CD4-positive, alpha-beta T cell treated with Interleukin-12 subunit alpha and Interleukin-12 subunit beta, for 1 hour (primary cell): Measurements from ENCODE around the gene VPS13D.
"Not testable (repeated sequence)": the region's sequence is repeated elsewhere in the genome, so short reads cannot be mapped to it uniquely, and the experiment has no call there.

Experiments used
- DNase-seq: peaks from one replicate; pipeline ENCODE4 v3.0.0-alpha.2; 2020

The VPS13D gene

DNA sequence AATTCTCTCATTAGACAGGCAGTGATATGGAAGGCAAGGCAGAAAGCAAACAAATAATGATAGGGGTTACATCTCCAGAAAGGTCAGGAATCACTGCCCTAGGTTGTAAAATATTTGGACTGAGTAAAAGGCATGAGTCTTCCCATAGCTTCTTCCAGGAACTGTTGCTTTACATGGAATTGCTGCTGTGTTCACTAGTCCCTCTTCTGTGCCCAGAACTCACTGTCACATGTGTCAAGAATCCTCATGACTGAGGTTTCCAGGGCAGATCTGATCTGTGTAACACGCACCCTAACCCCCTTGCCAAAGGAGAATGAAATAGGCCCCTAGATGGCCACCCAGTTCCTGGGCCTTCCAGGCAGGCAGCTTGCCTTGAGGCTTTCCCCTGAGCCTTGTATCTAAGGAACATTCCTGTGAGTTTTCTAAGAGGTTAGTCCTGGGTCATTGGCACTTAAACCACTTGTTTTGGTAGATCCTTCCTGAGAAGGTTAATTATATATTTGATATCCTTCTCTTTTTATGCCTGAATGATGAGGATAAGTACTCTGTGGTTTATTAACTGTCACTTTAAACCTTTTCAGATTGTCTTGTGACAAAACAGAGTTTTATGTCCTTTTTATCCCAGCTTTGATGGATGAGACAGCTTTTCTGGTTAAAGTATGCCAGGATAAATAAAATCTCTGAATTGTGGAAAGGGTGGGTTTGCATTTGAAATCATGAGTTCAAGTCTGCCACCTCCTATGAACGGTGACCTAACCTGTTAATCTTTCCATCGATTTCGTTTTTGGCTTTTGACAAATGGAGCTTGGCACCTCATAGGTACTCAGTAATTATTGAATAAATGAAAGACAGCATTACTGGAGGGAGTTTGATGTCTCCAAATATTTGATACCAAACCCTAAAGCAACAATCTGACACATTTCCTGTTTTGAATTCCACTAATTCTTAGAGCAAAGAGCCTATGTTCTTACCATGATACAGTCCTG lies 224.9 kb downstream of the VPS13D start:
- DNase-seq = no peak

DNA sequence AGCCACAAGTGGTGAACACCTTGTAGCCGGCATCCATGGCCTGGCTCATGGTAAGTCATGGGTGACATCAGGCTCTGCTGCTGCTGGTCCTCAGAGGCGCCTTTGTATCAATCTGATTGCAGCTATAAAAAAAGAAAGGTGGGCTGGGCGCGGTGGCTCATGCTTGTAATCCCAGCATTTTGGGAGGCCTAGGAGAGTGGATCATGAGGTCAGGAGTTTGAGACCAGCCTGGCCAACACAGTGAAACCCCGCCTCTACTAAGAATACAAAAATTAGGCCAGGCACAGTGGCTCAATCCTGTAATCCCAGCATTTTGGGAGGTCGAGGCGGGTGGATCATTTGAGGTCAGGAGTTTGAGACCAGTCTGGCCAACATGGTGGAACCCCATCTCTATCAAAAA lies 226.3 kb downstream of the VPS13D start:
- DNase-seq = not testable (repeated sequence)

DNA sequence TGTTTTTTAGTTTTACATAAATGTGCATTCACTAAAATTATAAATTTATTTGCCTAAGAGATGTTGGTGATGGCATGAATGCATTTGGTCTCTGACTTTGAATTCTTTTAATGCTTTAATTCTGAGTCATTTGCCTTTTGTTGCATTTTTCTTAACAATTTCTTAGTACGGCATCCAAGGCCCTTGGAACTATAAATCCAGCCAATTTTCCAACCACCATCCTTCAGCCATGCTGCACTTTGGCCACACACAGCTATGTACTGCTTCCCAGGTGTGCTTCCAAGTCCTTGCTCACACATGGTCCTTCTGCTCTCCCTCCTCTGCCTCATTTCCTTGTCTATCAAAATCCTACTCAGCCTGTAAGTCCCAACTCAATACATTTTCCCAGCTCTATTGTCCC lies 227.1 kb downstream of the VPS13D start:
- no peak for DNase-seq

DNA sequence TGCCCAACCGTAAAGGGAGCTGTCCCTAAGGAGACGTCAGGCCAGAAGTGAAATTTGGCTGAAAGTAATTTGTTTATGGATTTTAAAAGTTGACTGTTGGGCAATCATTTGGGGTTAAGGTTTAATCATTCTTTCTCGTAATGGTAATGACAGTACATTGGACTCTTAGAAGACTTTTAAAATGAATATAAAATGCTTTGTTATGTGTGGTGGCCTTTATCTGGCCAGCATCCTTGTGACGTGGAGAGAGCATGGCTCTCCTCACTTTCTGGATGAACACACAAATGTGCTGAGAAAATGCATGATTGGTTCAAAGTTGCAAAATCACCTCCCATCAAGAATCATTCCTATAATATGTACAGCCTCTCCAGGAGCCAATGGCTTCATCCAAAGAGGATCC lies 227.9 kb downstream of the VPS13D start:
- no peak for DNase-seq

DNA sequence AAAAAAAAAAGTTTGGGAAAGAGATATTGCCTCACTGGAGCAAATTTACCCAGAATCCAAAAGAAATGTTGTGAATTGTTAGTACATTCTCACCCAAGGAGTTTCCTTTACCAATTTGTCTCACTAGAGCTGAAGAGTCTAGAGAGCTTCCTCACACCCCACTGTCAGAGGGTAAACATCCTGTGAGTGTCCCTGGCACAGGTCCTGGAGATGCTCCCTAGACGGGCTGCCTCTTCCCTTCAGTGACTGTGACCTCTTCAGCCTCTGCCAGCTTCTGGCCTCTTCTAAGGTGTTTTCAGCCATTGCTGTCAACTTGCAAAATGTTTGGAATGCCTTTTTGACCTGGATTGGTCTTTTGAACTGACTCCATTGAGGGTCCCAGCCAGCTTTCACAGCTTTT lies 228.7 kb downstream of the VPS13D start:
- DNase-seq = no peak

DNA sequence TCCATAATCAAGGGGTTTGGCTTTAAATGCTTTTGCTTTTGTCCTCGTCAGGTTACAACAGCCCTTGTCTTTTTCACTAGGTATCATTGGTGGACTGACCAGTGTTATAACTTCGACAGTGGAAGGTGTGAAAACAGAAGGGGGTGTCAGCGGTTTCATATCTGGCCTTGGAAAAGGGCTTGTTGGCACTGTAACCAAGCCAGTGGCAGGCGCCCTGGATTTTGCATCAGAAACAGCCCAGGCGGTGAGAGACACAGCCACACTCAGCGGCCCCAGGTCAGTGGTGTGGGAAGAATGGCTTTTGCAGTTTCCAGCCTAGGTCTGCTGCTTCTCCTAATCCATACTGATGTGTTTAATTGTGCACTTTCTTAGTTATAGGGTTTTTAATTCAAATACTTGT lies 230.3 kb downstream of the VPS13D start:
- no peak for DNase-seq

DNA sequence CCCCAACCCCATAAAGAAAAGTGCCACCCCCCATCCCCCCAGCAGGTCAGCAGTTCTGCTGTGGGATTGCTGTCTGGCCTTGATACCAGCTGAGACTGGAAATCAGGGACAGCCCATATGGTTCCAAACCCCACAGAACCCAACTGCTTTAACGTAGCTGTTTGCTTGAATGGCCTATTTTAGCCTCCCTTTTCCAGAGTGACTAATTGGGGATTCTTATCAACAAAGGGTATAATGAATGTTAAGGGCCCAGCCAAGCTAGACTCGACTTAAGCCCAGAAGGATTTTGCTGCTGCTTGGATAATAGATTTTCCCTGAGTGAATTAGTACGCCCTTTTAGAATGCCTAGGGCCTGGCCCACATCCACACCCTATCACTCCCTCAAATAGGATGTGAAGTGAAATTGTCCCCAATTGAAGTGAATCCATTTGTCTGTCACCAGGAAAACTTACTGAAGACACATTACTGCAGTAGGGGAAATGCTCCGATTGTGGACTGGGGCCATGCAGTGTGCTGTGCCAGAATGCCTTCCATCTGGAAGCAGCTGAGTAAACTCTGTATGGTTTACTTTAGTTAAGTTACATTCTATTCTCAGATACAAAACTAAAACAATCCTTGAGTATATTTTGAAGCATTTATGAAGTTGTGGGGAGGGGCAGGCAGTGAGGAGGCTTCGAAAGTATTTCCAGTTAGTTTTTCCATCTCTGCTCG lies 231.2 kb downstream of the VPS13D start:
- no peak for DNase-seq

DNA sequence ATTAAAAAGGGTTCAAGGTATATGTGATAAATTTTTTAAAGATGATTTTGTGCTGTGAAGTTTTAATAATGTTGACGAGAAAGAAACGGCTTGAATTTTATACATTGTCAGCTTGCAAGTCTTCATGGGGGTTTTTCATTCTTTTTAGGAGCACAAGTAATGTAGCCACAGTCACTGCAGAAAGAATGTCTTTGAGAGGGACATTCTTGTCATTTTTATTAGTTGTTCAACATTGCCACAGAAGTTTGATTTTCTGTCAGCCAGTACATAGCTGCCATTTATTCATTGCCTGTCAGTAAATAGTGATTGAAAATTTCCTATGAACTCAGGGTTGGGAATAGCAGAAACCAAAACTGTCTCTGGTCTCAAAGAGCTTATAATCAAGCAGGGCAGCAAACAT lies 231.9 kb downstream of the VPS13D start:
- no peak for DNase-seq

DNA sequence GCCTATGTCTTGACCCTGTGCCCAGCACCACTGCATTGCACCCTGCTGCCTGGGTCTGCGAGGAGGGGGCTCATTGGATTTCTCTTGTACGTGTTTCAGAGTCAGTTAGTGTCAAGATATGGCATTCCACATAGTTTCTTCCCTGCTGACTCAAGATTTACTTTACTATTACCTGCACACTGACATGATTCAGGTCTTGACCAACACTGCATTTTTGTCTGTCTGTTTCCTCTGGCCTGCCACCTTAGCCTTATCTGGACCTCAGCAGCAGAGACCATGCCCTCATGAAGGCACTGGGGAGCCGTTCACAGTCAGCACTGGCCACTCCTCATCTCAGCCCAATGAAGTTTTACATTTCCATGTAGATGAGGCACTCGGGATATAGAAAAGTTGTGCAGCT lies 232.8 kb downstream of the VPS13D start:
- DNase-seq = no peak

DNA sequence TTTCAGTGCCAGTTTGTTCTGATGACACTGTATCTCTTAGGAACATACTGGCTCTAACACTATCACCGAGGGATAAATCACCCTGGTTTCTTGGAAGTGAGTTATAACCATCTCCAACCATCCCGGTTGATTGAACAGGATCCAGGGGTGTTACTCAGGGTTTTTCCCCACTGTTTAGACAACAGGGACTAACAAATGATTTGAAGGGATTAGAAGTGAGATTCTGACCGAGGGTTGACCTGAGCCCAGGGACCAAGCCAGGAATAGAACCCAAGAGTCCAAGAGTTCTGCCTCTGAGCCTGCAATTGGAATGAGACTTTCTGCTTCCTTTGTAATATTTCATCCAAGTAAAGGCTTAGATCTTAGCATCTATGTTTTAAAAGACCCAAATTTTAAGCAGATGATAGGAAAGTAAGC lies 234.2 kb downstream of the VPS13D start:
- DNase-seq = no peak

DNA sequence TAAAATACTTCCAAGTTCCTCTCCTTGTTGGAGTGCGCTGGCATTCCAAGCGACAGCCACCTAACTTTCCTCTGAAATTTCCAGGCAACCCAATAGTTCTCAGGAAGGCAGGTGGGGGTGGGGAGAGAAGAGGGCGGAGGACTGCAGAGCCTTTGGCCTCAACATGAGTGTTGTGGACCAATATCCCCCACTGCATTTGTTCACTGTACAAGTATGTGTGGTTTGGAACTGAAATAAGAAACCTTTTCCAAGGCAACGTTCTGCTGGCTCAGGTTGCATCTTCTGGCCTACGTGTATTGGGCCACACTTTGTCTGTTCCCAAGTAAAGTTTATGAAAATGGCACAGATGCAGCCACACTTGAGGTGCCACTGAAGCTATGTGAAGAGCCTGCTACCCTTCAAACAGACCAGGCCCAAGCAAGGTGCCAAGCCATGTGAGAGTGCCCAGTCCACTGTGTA lies 234.8 kb downstream of the VPS13D start:
- no peak for DNase-seq

DNA sequence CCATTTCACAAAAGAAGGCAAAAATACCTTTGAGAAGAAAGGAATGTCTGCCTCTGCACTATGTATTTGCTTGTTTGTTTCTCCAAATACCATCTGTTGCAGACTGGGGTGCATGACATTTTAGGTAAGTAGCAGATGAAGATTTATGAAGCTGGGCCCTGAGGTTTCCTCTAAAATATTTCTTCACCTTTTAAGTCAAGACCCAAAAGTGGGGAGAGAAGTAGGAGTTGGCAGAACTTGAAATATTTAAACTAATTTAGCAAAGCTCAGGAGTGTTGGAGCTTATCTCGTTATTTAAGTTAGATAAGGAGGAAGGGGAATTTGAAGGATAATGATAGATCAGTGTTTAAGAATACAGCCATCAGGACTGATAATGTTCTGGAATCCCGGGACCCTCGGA lies 235.3 kb downstream of the VPS13D start:
- no peak for DNase-seq

DNA sequence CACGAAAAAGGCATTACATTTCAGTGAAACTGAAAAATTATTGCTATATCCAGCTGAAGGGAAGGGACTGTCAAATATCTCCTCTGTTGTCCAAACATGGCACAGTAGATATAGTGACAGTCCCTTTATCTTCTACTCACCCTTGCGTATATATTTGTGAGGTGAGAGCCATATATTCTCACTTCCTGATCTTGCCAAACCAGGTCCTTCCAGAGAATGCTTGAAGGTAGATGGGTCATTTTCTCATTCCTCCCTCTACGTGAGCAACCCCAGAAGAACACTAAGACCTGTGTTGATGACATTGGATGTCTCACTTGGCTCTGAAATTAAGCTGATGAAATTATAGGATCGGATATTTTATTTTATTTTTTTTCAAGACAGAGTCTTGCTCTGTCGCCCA lies 237.0 kb downstream of the VPS13D start:
- no peak for DNase-seq

DNA sequence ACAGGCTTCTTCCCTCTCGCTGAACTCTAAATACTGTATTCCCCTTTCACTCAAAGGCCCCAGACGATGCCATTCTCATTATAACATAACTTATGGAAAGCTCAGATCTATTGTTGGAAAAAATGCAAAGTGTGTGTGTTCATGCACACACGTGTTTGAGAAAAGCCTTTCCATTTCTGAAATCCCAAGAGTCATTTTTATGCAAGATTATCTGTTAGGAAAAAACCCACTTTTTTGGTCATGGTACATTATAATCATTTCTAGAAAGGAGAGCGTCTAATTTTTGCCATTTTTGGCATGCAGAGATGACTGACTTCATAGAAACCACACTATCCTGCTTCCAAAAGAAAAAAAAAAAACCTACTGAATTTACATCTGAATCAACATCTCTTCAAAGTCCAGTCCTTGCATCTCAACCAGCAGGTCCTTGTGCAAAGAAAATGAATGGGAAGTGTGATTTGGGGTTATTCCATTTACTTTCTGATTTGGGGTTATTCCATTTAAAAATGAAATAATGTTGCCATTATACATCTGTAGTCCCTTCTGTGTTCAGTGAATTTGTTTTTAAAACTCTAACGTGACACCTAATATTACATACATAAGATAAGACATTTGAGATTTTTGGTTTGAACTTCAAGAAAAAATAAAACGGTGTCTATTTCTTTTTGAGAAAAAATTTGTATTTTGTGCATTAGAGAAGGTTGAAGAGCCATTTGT lies 237.9 kb downstream of the VPS13D start:
- no peak for DNase-seq

DNA sequence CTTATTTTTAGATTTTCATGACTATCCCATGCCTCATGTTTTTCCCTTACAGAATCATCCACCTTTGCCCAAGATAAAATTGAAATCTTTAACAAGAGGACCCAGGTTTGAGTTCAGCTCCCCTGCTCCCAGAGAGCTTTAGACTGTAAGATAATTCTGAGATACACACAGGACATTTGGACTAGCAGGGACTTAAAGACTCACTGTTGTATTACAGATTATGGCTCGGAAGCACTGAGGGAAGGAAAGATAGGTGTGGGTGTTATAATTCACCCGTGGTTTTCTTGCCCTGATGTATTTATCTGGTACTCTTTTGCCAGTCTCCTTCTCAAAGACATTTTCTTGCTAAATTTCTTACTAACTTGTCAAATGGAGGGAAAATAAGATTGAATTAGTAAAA lies 238.5 kb downstream of the VPS13D start:
- DNase-seq = no peak

DNA sequence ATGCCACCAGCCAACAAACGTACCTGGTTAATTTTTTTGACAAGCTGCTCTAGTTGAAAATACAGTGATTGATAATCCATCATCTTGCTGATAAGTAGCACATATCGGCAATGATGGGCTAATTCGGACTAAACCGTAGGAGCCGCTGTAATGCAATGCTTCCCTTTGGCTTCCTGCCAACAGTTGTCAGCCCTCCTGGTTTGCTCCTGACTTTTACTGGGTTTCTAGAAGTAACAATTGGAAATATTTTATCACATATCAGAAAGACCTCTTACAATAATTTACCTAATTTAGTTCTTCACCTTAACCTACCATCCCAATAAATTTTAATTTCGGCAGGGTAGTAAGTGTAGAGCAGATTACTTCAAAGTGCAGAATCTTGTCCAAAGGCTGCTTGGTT lies 239.7 kb downstream of the VPS13D start:
- no peak for DNase-seq

DNA sequence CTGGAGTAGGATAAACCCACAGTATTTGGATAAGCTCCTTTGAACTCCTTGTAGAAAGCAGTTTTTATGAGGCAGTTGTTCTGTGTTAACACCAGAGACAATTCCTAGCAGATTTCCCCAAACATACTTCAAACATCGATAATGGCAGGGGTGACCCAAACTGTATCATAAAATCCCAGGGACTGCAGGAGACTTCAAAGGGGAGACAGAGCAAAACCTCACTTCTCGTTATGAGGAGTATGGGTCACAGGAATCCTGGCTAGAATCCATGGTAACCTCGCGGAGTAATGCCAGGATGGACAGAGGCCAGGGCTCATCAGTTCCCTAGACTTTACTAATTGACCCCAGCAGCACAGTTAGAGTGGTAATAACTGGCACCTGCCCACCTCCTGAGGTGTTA lies 240.2 kb downstream of the VPS13D start:
- DNase-seq = no peak

DNA sequence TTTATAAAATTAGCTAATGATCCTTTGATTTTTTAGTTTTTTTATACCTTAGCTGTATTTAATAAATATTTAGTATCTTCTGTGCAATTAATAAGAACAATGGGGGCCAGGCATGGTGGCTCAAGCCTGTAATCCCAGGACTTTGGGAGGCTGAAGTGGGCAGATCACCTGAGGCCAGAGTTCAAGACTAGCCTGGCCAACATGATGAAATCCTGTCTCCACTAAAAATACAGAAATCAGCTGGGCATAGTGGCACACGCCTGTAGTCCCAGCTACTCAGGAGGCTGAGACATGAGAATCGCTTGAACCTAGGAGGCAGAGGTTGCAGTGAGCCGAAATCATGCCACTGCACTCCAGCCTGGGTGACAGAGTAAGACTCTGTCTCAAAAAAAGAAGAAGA lies 241.1 kb downstream of the VPS13D start:
- DNase-seq = not testable (repeated sequence)

DNA sequence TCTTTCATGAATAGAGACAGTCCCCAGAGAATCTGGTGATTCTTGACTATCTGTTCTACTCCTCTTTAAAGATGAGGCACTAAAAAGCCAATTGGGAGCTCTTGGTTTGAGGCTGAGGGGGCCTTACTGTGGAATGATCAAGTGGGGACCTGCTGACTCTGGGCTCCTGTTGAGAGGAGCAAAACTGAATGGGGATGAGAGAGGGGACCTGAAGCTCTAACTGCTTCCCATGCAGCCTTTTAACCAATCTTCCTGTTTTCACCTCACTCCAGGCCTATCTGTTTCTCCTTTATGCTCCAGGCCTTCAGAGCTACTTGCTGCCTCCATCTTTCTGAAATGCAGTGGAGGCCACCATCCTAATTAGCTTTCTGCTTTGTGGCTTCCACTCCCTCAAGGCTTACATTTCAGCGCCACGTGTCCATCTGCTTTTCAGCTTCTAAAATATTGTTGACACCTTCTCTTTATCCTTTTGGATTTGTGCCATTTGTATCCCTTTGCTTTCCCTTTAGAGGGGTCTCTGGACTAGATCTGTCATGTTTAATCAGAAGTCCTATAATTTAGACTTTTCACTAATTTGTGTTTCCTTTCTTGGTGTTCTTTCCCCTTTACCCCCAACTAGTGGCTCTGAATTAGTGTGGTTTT lies 242.4 kb downstream of the VPS13D start:
- no peak for DNase-seq

DNA sequence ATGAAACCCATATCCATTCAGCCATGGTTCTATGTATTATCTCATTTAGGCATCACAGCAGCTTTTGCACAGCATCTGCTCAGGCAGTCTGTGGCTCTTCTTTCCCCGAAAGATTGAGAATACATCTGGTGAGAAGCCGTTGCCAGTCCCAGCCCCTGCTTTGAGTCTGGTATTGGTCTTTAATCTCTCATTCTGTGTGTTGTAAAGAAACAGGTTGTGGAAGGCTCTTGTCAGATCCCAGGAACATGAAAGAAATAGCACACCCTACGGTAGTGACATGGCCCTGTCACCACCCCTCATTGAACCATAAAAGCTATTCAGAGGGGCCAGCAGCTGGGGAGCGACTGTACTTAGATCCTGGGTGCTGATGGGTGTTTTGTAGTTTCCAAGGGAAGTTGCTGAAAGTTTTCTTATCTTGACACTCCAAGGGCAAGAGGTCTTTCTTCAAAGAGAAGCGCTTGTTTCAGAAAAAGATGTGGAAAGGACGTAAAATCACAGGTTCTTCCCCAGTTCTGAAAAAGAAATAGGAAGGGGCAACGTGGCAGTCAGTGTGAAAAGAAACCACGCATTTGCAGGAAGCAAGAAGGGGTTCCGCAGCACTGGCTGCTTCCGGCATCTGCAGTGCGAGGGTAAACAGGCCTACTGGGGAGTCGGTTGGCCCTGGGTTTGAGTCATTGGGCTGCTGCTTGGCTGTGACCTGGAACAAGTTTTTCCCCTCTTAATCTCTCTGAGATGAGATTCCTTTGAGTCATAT lies 243.1 kb downstream of the VPS13D start:
- DNase-seq = peak; percentile 60

DNA sequence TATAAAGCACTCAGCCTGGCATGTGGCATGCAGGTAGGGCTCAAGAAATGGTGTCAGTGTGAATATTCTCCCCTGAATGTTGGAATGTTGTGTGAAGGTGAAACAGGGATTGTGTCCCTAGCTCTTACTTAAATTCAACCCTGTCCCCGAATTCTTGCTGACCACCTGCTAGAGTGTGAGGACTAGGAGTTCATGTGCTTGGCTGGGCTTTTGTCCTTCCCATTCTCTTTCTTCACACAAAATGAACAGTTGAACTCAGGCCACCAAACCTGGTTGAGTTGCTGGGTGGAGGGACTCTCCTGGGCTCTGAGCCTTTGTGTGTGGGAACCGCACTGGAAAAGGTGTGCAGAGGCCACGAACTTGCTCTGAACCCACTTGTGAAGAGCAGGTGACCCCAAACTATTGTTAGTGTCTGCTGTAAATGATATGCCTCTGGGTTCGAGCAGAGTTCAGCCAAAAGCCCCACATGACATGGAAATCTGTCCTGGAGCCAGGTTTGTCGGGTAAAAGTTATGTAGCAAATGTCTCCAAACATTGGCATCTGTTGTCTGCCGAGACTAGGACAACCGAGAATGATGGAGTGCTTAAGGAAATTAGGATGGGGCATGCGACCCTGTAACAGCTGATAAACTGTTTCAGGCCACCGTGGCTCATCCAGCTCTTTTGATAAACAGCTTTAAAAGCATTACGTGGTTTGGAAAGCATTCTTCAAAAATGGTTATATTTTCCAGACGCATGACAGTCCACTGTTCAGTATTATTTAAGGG lies 243.9 kb downstream of the VPS13D start:
- DNase-seq = no peak
